ENCODE results near the gene METTL8.

DNA sequence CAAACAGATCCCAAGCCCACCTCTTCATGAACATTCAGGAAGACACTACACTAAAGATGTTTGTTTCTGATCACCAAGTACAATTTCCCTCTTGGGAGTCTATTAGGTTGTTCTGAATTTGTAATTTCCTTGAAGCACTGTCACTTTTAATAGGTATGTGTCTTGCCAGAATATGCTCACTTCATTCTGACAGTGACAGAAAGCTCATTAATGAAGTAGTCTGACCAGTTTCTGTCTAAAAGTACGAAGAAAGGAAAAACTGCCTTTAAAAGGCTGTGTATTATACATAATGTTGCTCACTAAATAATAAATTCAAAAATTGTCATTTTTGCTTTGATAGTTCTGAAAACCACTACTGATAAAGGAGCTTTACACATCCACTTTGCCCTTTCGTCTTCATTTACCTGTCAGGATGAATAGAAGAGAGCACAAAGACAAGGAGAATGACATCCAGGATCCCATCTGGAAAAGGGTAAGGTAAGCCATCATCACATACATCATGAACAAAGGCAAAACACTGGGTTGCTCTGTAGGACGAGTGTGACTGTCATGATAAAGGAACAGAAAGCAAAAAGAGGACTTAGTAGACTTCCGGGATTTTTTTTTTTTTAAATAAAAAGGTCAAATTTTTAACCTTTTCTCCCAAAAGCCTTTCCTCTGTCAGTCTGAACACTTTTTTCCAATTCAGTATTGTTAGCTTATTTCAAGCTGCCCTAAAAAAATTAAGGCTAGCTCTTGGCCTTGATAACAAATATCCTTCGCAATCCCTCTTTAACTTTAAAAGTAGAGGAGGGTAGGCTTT is 103.4 kb downstream of the METTL8 start:
- no peak for TF ChIP-seq EZH2 (IDR thresholded peaks at IDR 0.05)
- no peak for TF ChIP-seq FOXP2 (optimal IDR thresholded peaks at IDR 0.05; ENCODE audit: control extremely low read depth, extremely low read length, insufficient read depth)
- no peak for TF ChIP-seq POLR2AphosphoS5 (IDR thresholded peaks at IDR 0.05; ENCODE audit: borderline replicate concordance, low read depth, low read length)

Data from SK-N-MC (cell line).